Measurements from ENCODE around the gene PGM2L1. TPM values are rescaled to one million over a fixed set of nuclear protein-coding genes. Genes with fewer than 3 reads are reported as not detected.
"Not testable (repeated sequence)": the region's sequence is repeated elsewhere in the genome, so short reads cannot be mapped to it uniquely, and the experiment has no call there.

The PGM2L1 gene
- total and polyA plus RNA-seq, 12 donors = 0.81 to 2.5 (median 1.5) TPM

GRCh38 chr11:74339619-74340018, 58.6 kb downstream of the PGM2L1 start:
- peaks cover 0 to 4% (median 0%) of the 10 kb centered on the region in 9 donors for H3K4me1 ChIP-seq
- intact Hi-C loops (cut with DNase I) = no loop called here
- no peak for ATAC-seq
- TF ChIP-seq CTCF (IDR thresholded peaks at IDR 0.05) = no peak
- H3K4me3 ChIP-seq = no peak overlapping the region
- H3K27me3 ChIP-seq = no peaks in the 10 kb centered on the region
- H3K27ac ChIP-seq = no peak overlapping the region
- no peaks in the 10 kb centered on the region for H3K9me3 ChIP-seq
- no peak for DNase-seq
- H3K36me3 ChIP-seq = peaks cover 0 to 66% (median 0%) of the 10 kb centered on the region in 9 donors

GRCh38 chr11:74338963-74339362, 59.3 kb downstream of the PGM2L1 start:
- no peak for ATAC-seq
- intact Hi-C loops (cut with DNase I) = no loop called here
- DNase-seq = no peak

GRCh38 chr11:74333193-74333592, 65.0 kb downstream of the PGM2L1 start:
- no peaks in the 10 kb centered on the region for H3K27me3 ChIP-seq
- no peak overlapping the region for H3K27ac ChIP-seq
- H3K4me1 ChIP-seq = peaks cover 0 to 4% (median 0%) of the 10 kb centered on the region in 9 donors
- peaks cover 0 to 31% (median 0%) of the 10 kb centered on the region in 9 donors for H3K36me3 ChIP-seq
- no peaks in the 10 kb centered on the region for H3K9me3 ChIP-seq
- WGBS, 2 donors = 95 to 96% methylated on average over 1 of the region's 1 CpG
- intact Hi-C loops (cut with DNase I) = no loop called here
- no peak overlapping the region for H3K4me3 ChIP-seq
- DNase-seq = no peak
- no peak for ATAC-seq
- no peak for TF ChIP-seq CTCF (IDR thresholded peaks at IDR 0.05)

More at GRCh38 chr11:74338963-74339362, 59.3 kb downstream of the PGM2L1 start:
- WGBS, 2 donors = 75 to 81% methylated on average over 6 of the region's 6 CpGs
- Histone ChIP-seq H3K27ac (no peak overlapping the region), H3K4me1 (peaks cover 0 to 4% (median 0%) of the 10 kb centered on the region in 9 donors), H3K9me3 (no peaks in the 10 kb centered on the region), H3K27me3 (no peaks in the 10 kb centered on the region), H3K36me3 (peaks cover 0 to 59% (median 0%) of the 10 kb centered on the region in 9 donors), H3K4me3 (no peak overlapping the region)
- no peak for TF ChIP-seq CTCF (IDR thresholded peaks at IDR 0.05)

- 99 to 100% methylated on average over 1 of the region's 1 CpG for WGBS, 2 donors
- DNase-seq (no peak), ATAC-seq (no peak)
- TF ChIP-seq CTCF (IDR thresholded peaks at IDR 0.05) = no peak
- H3K36me3 ChIP-seq = peaks cover 0 to 22% (median 0%) of the 10 kb centered on the region in 9 donors
- H3K4me3 ChIP-seq = no peak overlapping the region
- no peak overlapping the region for H3K27ac ChIP-seq
- no peaks in the 10 kb centered on the region for H3K27me3 ChIP-seq
- intact Hi-C loops (cut with DNase I) = no loop called here
- H3K9me3 ChIP-seq = no peaks in the 10 kb centered on the region
- H3K4me1 ChIP-seq = peaks cover 0 to 4% (median 0%) of the 10 kb centered on the region in 9 donors
Observed at GRCh38 chr11:74332291-74332690, 65.9 kb downstream of the PGM2L1 start.

GRCh38 chr11:74331000-74331399, 67.2 kb downstream of the PGM2L1 start:
- H3K4me1 ChIP-seq = peaks cover 7 to 16% (median 11%) of the 10 kb centered on the region in 9 donors
- H3K36me3 ChIP-seq; H3K27ac ChIP-seq; H3K9me3 ChIP-seq; intact Hi-C loops (cut with DNase I); H3K27me3 ChIP-seq; DNase-seq; ATAC-seq; H3K4me3 ChIP-seq: not testable (repeated sequence)
- 83 to 91% methylated on average over 6 of the region's 6 CpGs for WGBS, 2 donors

All from heart right ventricle (tissue), 16 donors.